ENCODE data around the gene FCRLA. TPM values are rescaled to one million over a fixed set of nuclear protein-coding genes. Genes with fewer than 3 reads are reported as not detected.
"Not testable (repeated sequence)": the region's sequence is repeated elsewhere in the genome, so short reads cannot be mapped to it uniquely, and the experiment has no call there.

The FCRLA gene, protein sequence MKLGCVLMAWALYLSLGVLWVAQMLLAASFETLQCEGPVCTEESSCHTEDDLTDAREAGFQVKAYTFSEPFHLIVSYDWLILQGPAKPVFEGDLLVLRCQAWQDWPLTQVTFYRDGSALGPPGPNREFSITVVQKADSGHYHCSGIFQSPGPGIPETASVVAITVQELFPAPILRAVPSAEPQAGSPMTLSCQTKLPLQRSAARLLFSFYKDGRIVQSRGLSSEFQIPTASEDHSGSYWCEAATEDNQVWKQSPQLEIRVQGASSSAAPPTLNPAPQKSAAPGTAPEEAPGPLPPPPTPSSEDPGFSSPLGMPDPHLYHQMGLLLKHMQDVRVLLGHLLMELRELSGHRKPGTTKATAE
- total RNA-seq, result 10 to 100 TPM in 1 of 4 donors, 1 to 10 TPM in 1, under 1 TPM in 1, not detected in 1; 0.85 to 47.0 (median 5.0) TPM

DNA sequence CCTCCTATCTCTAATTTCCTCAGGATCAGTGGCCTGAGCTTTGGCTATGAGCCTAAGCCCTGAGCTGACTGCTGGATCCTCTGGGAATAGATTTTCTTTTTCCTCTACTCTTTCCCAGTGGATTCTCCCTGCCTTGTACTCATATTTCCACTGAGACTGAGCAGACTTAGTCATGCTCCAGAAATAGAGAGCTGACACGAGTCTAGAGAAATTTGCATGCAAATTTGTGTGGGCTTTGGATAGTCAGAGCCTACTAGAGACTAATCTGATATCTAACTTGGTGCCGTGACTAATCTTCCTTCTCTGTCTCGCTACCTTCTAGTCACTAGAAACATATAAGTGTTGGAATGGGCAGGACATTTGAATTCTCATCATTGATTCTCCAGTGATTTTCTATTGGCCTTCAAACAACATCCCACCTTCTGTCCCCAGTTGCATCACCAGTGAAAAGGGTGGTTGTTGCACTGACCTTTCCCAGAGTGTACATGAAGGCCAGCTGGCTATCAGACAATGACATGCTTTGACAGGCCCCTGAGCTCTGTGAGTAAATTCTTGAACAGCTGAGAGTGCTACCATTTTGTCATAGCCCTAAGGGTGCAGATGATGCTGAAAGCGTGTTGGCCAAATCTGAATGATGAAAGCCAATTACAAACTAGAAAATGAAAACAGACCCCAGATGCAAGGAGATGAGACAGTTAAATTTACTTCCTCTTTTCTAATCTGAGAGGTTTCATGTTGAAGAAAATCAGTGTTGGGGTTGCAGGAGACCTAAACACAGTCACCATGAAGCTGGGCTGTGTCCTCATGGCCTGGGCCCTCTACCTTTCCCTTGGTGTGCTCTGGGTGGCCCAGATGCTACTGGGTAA lies at the start of gene FCRLA:
Gene FCRLA (plus strand): TSS at position 748 of the 866 bp plus-strand sequence. CDS start 36 bp downstream, at position 784.
- H3K27ac ChIP-seq, result peak within 1 kb of the TSS in 2 of 4 donors; percentile 2 to 69
- H3K4me3 ChIP-seq, result peak within 1 kb of the TSS in 2 of 4 donors; percentile 2 to 22
- no peaks in the 10 kb centered on the region for H3K27me3 ChIP-seq
- H3K9me3 ChIP-seq, result no peaks in the 10 kb centered on the region
- peak in 1 of 3 donors; percentile 53 for DNase-seq
- H3K36me3 ChIP-seq, result no peaks in the 10 kb centered on the region
- no peak for TF ChIP-seq CTCF (IDR thresholded peaks at IDR 0.05)
- TF ChIP-seq POLR2A (IDR thresholded peaks at IDR 0.05), result no peak
- H3K4me1 ChIP-seq, result no peaks in the 10 kb centered on the region

GRCh38 chr1:161658524-161658923 lies 48.5 kb upstream of the FCRLA start:
- H3K27ac ChIP-seq, H3K27me3 ChIP-seq, H3K4me3 ChIP-seq, DNase-seq, H3K9me3 ChIP-seq, H3K4me1 ChIP-seq, H3K36me3 ChIP-seq: not testable (repeated sequence)

DNA sequence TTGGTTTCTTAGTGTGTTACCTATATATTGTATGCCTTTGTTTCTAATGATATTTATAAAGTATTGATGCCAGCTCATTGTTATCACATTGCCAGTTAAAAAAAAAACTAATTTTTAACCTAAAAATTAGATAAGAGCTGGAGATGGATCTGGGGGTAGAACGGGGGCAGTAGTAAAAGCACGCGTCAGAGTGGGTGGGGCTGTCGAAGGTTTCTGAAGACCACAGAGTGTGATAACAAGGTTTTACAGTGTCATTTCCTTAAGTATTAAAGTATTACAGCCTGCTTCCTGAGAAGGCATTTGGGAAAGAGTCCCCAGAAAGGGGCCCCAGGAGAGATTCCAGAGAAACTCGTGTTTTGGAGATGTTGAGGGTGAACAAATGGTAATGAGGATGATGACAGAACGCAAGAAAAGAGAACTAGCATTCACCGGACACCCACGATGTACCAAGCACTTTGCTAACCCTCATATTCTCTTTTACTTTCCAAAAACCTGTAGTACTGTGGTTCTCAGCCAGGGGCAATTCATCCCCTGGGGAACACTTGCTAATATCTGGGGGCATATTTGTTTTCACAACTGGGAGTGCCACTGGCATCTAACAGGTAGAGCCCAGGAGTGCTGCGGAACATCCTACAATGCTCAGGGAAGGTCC lies 45.2 kb upstream of the FCRLA start:
- not testable (repeated sequence) for DNase-seq, H3K27me3 ChIP-seq, H3K36me3 ChIP-seq, H3K27ac ChIP-seq, H3K4me1 ChIP-seq, H3K4me3 ChIP-seq, H3K9me3 ChIP-seq

GRCh38 chr1:161662684-161663339 lies 44.2 kb upstream of the FCRLA start, which contains the start of gene FCGR2B:
TSS of gene FCGR2B (plus strand) at chr1:161663143. CDS start at chr1:161663242, 99 bp downstream.
- H3K4me1 ChIP-seq, DNase-seq, H3K4me3 ChIP-seq, H3K27me3 ChIP-seq, H3K36me3 ChIP-seq, H3K9me3 ChIP-seq: not testable (repeated sequence)
- H3K27ac ChIP-seq, result peak within 1 kb of the TSS in 1 of 4 donors; percentile 38

GRCh38 chr1:161663569-161663968 lies 43.5 kb upstream of the FCRLA start:
- H3K4me3 ChIP-seq, H3K27me3 ChIP-seq, H3K9me3 ChIP-seq, DNase-seq, H3K36me3 ChIP-seq, H3K4me1 ChIP-seq: not testable (repeated sequence)
- peak overlapping the region in 1 of 4 donors; percentile 38 for H3K27ac ChIP-seq

DNA sequence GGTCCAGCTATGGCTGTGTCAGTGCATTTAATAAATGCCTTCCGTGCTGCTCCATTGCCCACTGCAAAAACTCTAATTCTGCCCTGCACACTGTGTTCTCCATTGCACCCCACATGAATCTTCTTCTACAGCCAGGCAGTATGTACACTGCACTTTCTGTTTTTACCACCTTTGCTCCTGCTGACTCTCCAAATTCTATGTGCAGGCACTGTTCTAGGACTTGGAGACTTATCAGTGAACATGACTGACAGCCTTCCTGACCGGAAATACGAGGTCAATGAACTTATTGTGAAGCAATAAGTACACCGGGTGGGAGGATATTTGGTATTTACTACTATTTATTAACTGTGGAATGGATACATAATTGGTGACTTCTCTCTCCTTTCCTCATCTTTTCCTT lies 42.3 kb upstream of the FCRLA start:
- not testable (repeated sequence) for H3K4me3 ChIP-seq, H3K27ac ChIP-seq, H3K4me1 ChIP-seq, DNase-seq, H3K27me3 ChIP-seq, H3K9me3 ChIP-seq, H3K36me3 ChIP-seq

- not testable (repeated sequence) for H3K27me3 ChIP-seq, H3K27ac ChIP-seq, H3K36me3 ChIP-seq, H3K4me1 ChIP-seq, H3K9me3 ChIP-seq, DNase-seq, H3K4me3 ChIP-seq
These were observed 35.7 kb upstream of the FCRLA start for GRCh38 chr1:161671045-161672020.

DNA sequence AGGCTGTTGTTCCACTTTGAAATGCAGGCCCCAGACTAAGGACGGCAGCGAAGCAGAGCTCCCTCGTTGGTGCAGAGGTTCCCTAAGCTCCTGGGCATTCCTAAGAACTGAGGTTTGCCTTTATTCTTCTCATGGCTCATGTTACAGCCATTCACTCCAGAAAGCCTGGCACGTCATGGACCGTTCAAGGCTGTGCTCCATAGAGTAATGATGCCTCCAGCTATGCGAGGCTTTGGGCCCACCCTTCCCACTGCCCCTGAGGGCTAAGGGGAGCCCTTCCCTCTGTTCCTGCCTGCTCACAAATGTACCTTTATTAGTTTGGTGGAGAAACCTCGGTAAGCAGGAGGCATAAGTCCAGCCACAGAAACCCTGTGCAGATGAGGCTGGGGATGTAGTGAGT lies 33.6 kb upstream of the FCRLA start:
- H3K27me3 ChIP-seq, H3K4me1 ChIP-seq, H3K36me3 ChIP-seq, H3K9me3 ChIP-seq, H3K4me3 ChIP-seq, DNase-seq, H3K27ac ChIP-seq: not testable (repeated sequence)

DNA sequence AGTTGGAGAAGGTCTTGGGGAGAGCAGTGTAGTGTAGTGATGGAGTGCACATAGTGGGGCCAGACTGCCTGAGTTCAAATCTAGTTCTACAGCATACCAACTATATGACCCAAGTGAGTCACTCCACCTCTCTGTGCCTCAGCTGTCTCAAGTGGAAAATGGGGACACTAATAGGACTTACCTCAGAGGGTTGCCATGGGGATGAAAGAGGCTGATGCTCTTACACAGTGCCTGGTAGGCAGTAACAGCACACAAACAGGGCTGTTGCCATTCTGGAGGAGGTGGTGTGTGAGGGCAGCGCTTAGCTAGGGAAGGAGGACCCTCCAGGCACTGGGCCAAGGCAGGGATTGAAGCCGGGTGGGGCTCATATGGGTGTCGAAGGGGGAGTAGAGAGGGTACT lies 32.6 kb upstream of the FCRLA start:
- not testable (repeated sequence) for H3K27ac ChIP-seq, H3K4me1 ChIP-seq, H3K4me3 ChIP-seq, H3K36me3 ChIP-seq, H3K27me3 ChIP-seq, H3K9me3 ChIP-seq, DNase-seq

GRCh38 chr1:161674908-161675307 lies 32.1 kb upstream of the FCRLA start:
- H3K36me3 ChIP-seq, H3K27ac ChIP-seq, H3K27me3 ChIP-seq, DNase-seq, H3K4me3 ChIP-seq, H3K9me3 ChIP-seq, H3K4me1 ChIP-seq: not testable (repeated sequence)

All from Peyer's patch (tissue), 4 donors.